ENCODE results near the gene TBC1D1. TPM values are rescaled to one million over a fixed set of nuclear protein-coding genes. Genes with fewer than 3 reads are reported as not detected.

The TBC1D1 gene
- total and polyA plus RNA-seq, 2 of the 8 experiments (the other 6 are each of a cell fraction or from before 2014, with no cell fraction given): 96.9 to 162 TPM

- TF ChIP-seq YY1 (IDR thresholded peaks at IDR 0.05; ENCODE audit: low read depth, low read length) (no peak), POLR2A (IDR thresholded peaks at IDR 0.05; ENCODE audit: control extremely low read depth in 1 of 2, low read depth in 2 of 2, low read length in 2 of 2) (no peak)
These were observed 80.3 kb downstream of the TBC1D1 start (continued) for GRCh38 chr4:37971202-37971601.
